SK-N-SH (cell line): ENCODE results near the gene SPRED2. TPM values are rescaled to one million over a fixed set of nuclear protein-coding genes. Genes with fewer than 3 reads are reported as not detected.
"Not testable (repeated sequence)": the region's sequence is repeated elsewhere in the genome, so short reads cannot be mapped to it uniquely, and the experiment has no call there.

Source experiments
- CTCF ChIA-PET: fragments of 300-600, 350-600 bp; formaldehyde crosslinking; extraction: SDS; loops from one replicate; lab custom pipeline; 2021; lab: Yijun Ruan, JAX
- POLR2A ChIA-PET: fragments of 350-600 bp; sonication (Branson Sonifier 250); formaldehyde crosslinking; extraction: SDS; loops from one replicate; lab custom pipeline; 2020; ENCODE audit warnings: antibody characterized with exemption, inconsistent platforms; lab: Yijun Ruan, JAX
- DNase-seq: peaks from one replicate; pipeline ENCODE4 v3.0.0; 2012
- H2AFZ ChIP-seq: fragments of 200-600 bp; sonication (generic); 2 replicates; pipeline ENCODE4 v1.8.1; 2016; ENCODE audit warnings: antibody characterized with exemption, mild to moderate bottlenecking, low read depth
- H3F3A ChIP-seq: fragments of 200-600 bp; sonication (generic); replicated peaks from 2 replicates; pipeline ENCODE3; 2016; ENCODE audit warnings: antibody characterized with exemption, mild to moderate bottlenecking; ENCODE audit not compliant: insufficient read depth
- H3K27ac ChIP-seq, 2 experiments: fragments of 200-500 bp in 1 of 2; fragments of 200-600 bp in 1 of 2; sonication (Bioruptor generic) in 1 of 2; sonication (generic), shearing (Covaris generic) in 1 of 2; 2 replicates each; pipeline versions ENCODE4 v1.5.1 to v1.6.1; 2014 to 2016; ENCODE audit warnings: low read depth in 2 of 2, inconsistent platforms in 1 of 2, low read length in 1 of 2, mild to moderate bottlenecking in 1 of 2, mixed read lengths in 1 of 2
- H3K27me3 ChIP-seq: fragments of 200-600 bp; sonication (generic), shearing (Covaris generic); 2 replicates; pipeline ENCODE4 v1.6.1; 2016; ENCODE audit warnings: mixed run types; ENCODE audit not compliant: insufficient read depth
- H3K36me3 ChIP-seq, 2 experiments: fragments of 200-500 bp in 1 of 2; fragments of 200-600 bp in 1 of 2; sonication (Bioruptor generic) in 1 of 2; sonication (generic) in 1 of 2; replicated peaks in 1 of 2; 2 replicates each; pipeline versions ENCODE3 to v1.5.1; 2014 to 2016; ENCODE audit warnings: low read length in 1 of 2, mild to moderate bottlenecking in 1 of 2; ENCODE audit not compliant: insufficient read depth in 2 of 2, control insufficient read depth in 1 of 2
- H3K4me1 ChIP-seq, 2 experiments: fragments of 200-500 bp in 1 of 2; fragments of 200-600 bp in 1 of 2; sonication (Bioruptor generic) in 1 of 2; sonication (generic), shearing (Covaris generic) in 1 of 2; 2 replicates each; pipeline versions ENCODE4 v1.5.1 to v1.6.1; 2014 to 2016; ENCODE audit warnings: low read depth in 1 of 2, low read length in 1 of 2, mixed run types in 1 of 2; ENCODE audit not compliant: insufficient read depth in 2 of 2, control insufficient read depth in 1 of 2
- H3K4me2 ChIP-seq: fragments of 200-600 bp; sonication (generic), shearing (Covaris generic); 2 replicates; pipeline ENCODE4 v1.6.1; 2017; ENCODE audit warnings: mixed run types
- H3K4me3 ChIP-seq, 2 experiments: fragments of 200-500 bp in 1 of 2; fragments of 200-600 bp in 1 of 2; sonication (Bioruptor generic) in 1 of 2; sonication (generic), shearing (Covaris generic) in 1 of 2; 2 replicates each; pipeline versions ENCODE4 v1.5.1 to v1.8.1; 2014 to 2016; ENCODE audit warnings: low read depth in 2 of 2, inconsistent platforms in 1 of 2, low read length in 1 of 2, mild to moderate bottlenecking in 1 of 2, mixed read lengths in 1 of 2, moderate library complexity in 1 of 2
- H3K79me2 ChIP-seq: fragments of 200-600 bp; sonication (generic); 2 replicates; pipeline ENCODE4 v1.8.1; 2017; ENCODE audit warnings: mild to moderate bottlenecking; ENCODE audit not compliant: insufficient read depth
- H3K9ac ChIP-seq: fragments of 200-600 bp; sonication (generic); 2 replicates; pipeline ENCODE4 v1.6.1; 2017; ENCODE audit warnings: mixed run types
- H3K9me2 ChIP-seq: fragments of 200-600 bp; sonication (generic); 2 replicates; pipeline ENCODE4 v1.6.1; 2017; ENCODE audit warnings: mixed run types
- H3K9me3 ChIP-seq: fragments of 200-600 bp; sonication (generic); 2 replicates; pipeline ENCODE4 v1.6.1; 2017; ENCODE audit warnings: mixed run types, mild to moderate bottlenecking, moderate library complexity
- H4K20me1 ChIP-seq: fragments of 200-600 bp; sonication (generic); 2 replicates; pipeline ENCODE4 v1.6.1; 2017; ENCODE audit warnings: mild to moderate bottlenecking, mixed run types; ENCODE audit not compliant: insufficient read depth
- CHD2 ChIP-seq: fragments of 150-350 bp; IDR thresholded peaks from 2 replicates; pipeline ENCODE4 v1.6.1; 2018; ENCODE audit warnings: low read length; ENCODE audit not compliant: partially characterized antibody
- ELF1 ChIP-seq: IDR thresholded peaks from 2 replicates; pipeline ENCODE4 v1.4.0; 2012
- FOSL2 ChIP-seq: IDR thresholded peaks from 2 replicates; pipeline ENCODE4 v1.4.0; 2012; ENCODE audit warnings: low read depth, mild to moderate bottlenecking, moderate library complexity, borderline replicate concordance
- GABPA ChIP-seq: IDR thresholded peaks from 2 replicates; pipeline ENCODE4 v1.4.0; 2012; ENCODE audit warnings: low read depth, mild to moderate bottlenecking
- GATA2 ChIP-seq: sonication (generic); formaldehyde crosslinking; IDR thresholded peaks from 2 replicates; pipeline ENCODE4 v1.5.0; 2020; ENCODE audit warnings: mild to moderate bottlenecking, missing genetic modification reagents
- MEF2A ChIP-seq: IDR thresholded peaks from 2 replicates; pipeline ENCODE4 v1.4.0; 2012; ENCODE audit warnings: low read depth, borderline replicate concordance
- NRF1 ChIP-seq: IDR thresholded peaks from 2 replicates; pipeline ENCODE4 v1.6.1; 2012; ENCODE audit warnings: low read depth, mild to moderate bottlenecking, low read length
- RCOR1 ChIP-seq: fragments of 150-350 bp; IDR thresholded peaks from 2 replicates; pipeline ENCODE4 v1.6.1; 2017; ENCODE audit warnings: antibody characterized with exemption, low read length
- SIN3A ChIP-seq: IDR thresholded peaks from 2 replicates; pipeline ENCODE4 v1.6.1; 2012; ENCODE audit warnings: low read depth, mild to moderate bottlenecking, low read length, moderate library complexity, borderline replicate concordance
- SMC3 ChIP-seq: IDR thresholded peaks from 2 replicates; pipeline ENCODE4 v1.6.1; 2012; ENCODE audit warnings: low read depth, low read length, improper control_type of control experiment
- TAF1 ChIP-seq: IDR thresholded peaks from 2 replicates; pipeline ENCODE4 v1.6.1; 2012; ENCODE audit warnings: low read depth, mild to moderate bottlenecking, low read length, moderate library complexity, borderline replicate concordance
- TEAD4 ChIP-seq: IDR thresholded peaks from 2 replicates; pipeline ENCODE4 v1.4.0; 2012; ENCODE audit warnings: mild to moderate bottlenecking, borderline replicate concordance; ENCODE audit not compliant: insufficient read depth
- WGBS: methylation state at CpG from one replicate; pipeline ENCODE4 v1.1.6; 2017; ENCODE audit warnings: low lambda C conversion rate; 5-methylcytosine and 5-hydroxymethylcytosine counted together
- polyA plus RNA-seq, 3 experiments: library from polyadenylated mRNA; depleted of rRNA; stranded (reverse); fragments of >200 nt; gene quantifications; 2 replicates each; pipeline ENCODE4 v1.2.3, GENCODE V29; 2012
- TF ChIP-seq, protein P1 (sequence below): IDR thresholded peaks from 2 replicates; pipeline ENCODE4 v1.4.0; 2012; ENCODE audit warnings: low read depth
- TF ChIP-seq, protein P2 (sequence below): fragments of 150-350 bp; IDR thresholded peaks from 2 replicates; pipeline ENCODE4 v1.6.1; 2017; ENCODE audit warnings: antibody characterized with exemption, low read length, low read depth, borderline replicate concordance

Gene SPRED2
- polyA plus RNA-seq, 1 of the 3 experiments (the other 2 are of a cell fraction): 21.9 TPM

GRCh38 chr2:65340898-65341681, 91.3 kb downstream of the SPRED2 start:
- TF ChIP-seq ELF1 (no peak), SIN3A (no peak), CHD2 (no peak), TAF1 (no peak), TEAD4 (no peak), GABPA (no peak), NRF1 (no peak), SMC3 (no peak), FOSL2 (no peak)
- TF ChIP-seq, protein P1, sequence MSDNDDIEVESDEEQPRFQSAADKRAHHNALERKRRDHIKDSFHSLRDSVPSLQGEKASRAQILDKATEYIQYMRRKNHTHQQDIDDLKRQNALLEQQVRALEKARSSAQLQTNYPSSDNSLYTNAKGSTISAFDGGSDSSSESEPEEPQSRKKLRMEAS: no peak
- TF ChIP-seq, protein P2, sequence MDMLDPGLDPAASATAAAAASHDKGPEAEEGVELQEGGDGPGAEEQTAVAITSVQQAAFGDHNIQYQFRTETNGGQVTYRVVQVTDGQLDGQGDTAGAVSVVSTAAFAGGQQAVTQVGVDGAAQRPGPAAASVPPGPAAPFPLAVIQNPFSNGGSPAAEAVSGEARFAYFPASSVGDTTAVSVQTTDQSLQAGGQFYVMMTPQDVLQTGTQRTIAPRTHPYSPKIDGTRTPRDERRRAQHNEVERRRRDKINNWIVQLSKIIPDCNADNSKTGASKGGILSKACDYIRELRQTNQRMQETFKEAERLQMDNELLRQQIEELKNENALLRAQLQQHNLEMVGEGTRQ: no peak
- TF ChIP-seq, all 33 proteins: peak for 0
- no peak overlapping the region for H3K27ac ChIP-seq
- peaks cover 7% of the 10 kb centered on the region for H3F3A ChIP-seq
- no peaks in the 10 kb centered on the region for H3K27me3 ChIP-seq
- no peak overlapping the region for H3K9ac ChIP-seq
- H3K4me3 ChIP-seq: no peak overlapping the region
- H4K20me1 ChIP-seq: peaks cover 14% of the 10 kb centered on the region; the same call in 1 of the 2 replicates
- DNase-seq: no peak
- H3K9me2 ChIP-seq: no peaks in the 10 kb centered on the region
- ChIA-PET CTCF (interaction anchor here (1.0 to 1.2 kb wide), 2 partner anchors 9 to 11 kb away, joined by 4 to 5 read pairs; no protein-coding TSS in a partner anchor), POLR2A (no interaction called here)
- no peak overlapping the region for H2AFZ ChIP-seq
- H3K4me2 ChIP-seq: no peak overlapping the region
- no peaks in the 10 kb centered on the region; the same call in 1 of the 2 replicates for H3K9me3 ChIP-seq
- peaks cover 0 to 12% of the 10 kb centered on the region in 2 experiments; a peak in 1 of 4 replicates for H3K4me1 ChIP-seq
- peaks cover 21 to 27% of the 10 kb centered on the region in 2 experiments for H3K36me3 ChIP-seq
- peaks cover 10% of the 10 kb centered on the region for H3K79me2 ChIP-seq
- WGBS: 82% methylated on average over 9 of the region's 9 CpGs

GRCh38 chr2:65339648-65340047, 92.8 kb downstream of the SPRED2 start:
- POLR2A ChIA-PET: no interaction called here
- DNase-seq: no peak
- CTCF ChIA-PET: interaction anchor here (0.9 kb wide), 1 partner anchor 13 kb away, joined by 3 read pairs; no protein-coding TSS in a partner anchor
- H2AFZ ChIP-seq: no peak overlapping the region
- peaks cover 6% of the 10 kb centered on the region; the same call in 1 of the 2 replicates for H4K20me1 ChIP-seq
- no peaks in the 10 kb centered on the region for H3K27me3 ChIP-seq
- no peaks in the 10 kb centered on the region; the same call in 1 of the 2 replicates for H3K9me3 ChIP-seq
- peaks cover 0 to 12% of the 10 kb centered on the region in 2 experiments; a peak in 1 of 4 replicates for H3K4me1 ChIP-seq
- no peak overlapping the region for H3K9ac ChIP-seq
- TF ChIP-seq, protein P1: no peak
- TF ChIP-seq TAF1 (no peak), RCOR1 (no peak), GATA2 (CRISPR knock-in tag) (no peak), MEF2A (no peak)
- TF ChIP-seq, protein P2: no peak
- peaks cover 10% of the 10 kb centered on the region for H3K79me2 ChIP-seq
- H3K4me2 ChIP-seq: no peak overlapping the region
- peaks cover 7% of the 10 kb centered on the region for H3F3A ChIP-seq
- no peak overlapping the region for H3K4me3 ChIP-seq
- H3K36me3 ChIP-seq: peaks cover 26 to 27% of the 10 kb centered on the region in 2 experiments
- H3K9me2 ChIP-seq: no peaks in the 10 kb centered on the region
- no peak overlapping the region for H3K27ac ChIP-seq

- DNase-seq, CTCF ChIA-PET, H3K27me3 ChIP-seq, H3F3A ChIP-seq, H3K9ac ChIP-seq, POLR2A ChIA-PET, H3K27ac ChIP-seq, H3K4me2 ChIP-seq, H3K9me3 ChIP-seq, H3K4me3 ChIP-seq, H4K20me1 ChIP-seq, H2AFZ ChIP-seq, H3K9me2 ChIP-seq: not testable (repeated sequence)
- peaks cover 17% of the 10 kb centered on the region for H3K79me2 ChIP-seq
- 82% methylated on average over 8 of the region's 39 CpGs for WGBS
- H3K36me3 ChIP-seq: peaks cover 33% of the 10 kb centered on the region in 2 experiments
- peaks cover 0 to 12% of the 10 kb centered on the region in 2 experiments; a peak in 2 of 4 replicates for H3K4me1 ChIP-seq
These were observed 93.4 kb downstream of the SPRED2 start for GRCh38 chr2:65338830-65339495.
